A549 (cell line): ENCODE results near the gene SLC20A1.

Source experiments
- CEBPB ChIP-seq, 2 experiments: fragments of >200 bp in 1 of 2; sonication (Bioruptor Twin) in 1 of 2; formaldehyde crosslinking in 1 of 2; IDR thresholded peaks; 2 replicates each; pipeline ENCODE4 v1.6.1; 2012 to 2016
- CTCF ChIP-seq: fragments of >200 bp; sonication (Bioruptor Twin); formaldehyde crosslinking; IDR thresholded peaks from 3 replicates; pipeline ENCODE4 v1.5.1; 2016
- ELK1 ChIP-seq: fragments of 150-350 bp; IDR thresholded peaks from 2 replicates; pipeline ENCODE4 v1.6.1; 2014; ENCODE audit warnings: low read depth, mild to moderate bottlenecking, low read length
- FOSL2 ChIP-seq, 2 experiments: fragments of 450-650 bp in 1 of 2; fragments of >200 bp in 1 of 2; sonication (Bioruptor Twin) in 1 of 2; formaldehyde crosslinking; IDR thresholded peaks; 2 replicates each; pipeline versions ENCODE4 v1.5.0 to v1.6.1; 2016 to 2020; ENCODE audit warnings: mild to moderate bottlenecking in 1 of 2, moderate library complexity in 1 of 2
- MAX ChIP-seq: IDR thresholded peaks from 2 replicates; pipeline ENCODE4 v1.6.1; 2012
- REST ChIP-seq: fragments of 200-600 bp; sonication (generic); IDR thresholded peaks from 2 replicates; pipeline ENCODE4 v1.6.1; 2016; ENCODE audit warnings: antibody characterized with exemption, mild to moderate bottlenecking, moderate library complexity
- ZFP36 ChIP-seq: fragments of 450-650 bp; IDR thresholded peaks from 2 replicates; pipeline ENCODE4 v1.6.1; 2014; ENCODE audit warnings: borderline replicate concordance; ENCODE audit not compliant: partially characterized antibody
- TF ChIP-seq, protein P1 (sequence below): IDR thresholded peaks from 2 replicates; pipeline ENCODE4 v1.6.1; 2012; ENCODE audit warnings: low read depth, borderline replicate concordance

- TF ChIP-seq CTCF (no peak), ELK1 (no peak), MAX (no peak), FOSL2 (IDR thresholded peaks at IDR 0.05) (no peak), FOSL2 (CRISPR knock-in tag; IDR thresholded peaks at IDR 0.05) (no peak), REST (no peak), CEBPB (IDR thresholded peaks at IDR 0.05) (no peak), ZFP36 (no peak)
- TF ChIP-seq, protein P1, sequence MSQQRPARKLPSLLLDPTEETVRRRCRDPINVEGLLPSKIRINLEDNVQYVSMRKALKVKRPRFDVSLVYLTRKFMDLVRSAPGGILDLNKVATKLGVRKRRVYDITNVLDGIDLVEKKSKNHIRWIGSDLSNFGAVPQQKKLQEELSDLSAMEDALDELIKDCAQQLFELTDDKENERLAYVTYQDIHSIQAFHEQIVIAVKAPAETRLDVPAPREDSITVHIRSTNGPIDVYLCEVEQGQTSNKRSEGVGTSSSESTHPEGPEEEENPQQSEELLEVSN = no peak
These were observed 2.3 kb downstream of the SLC20A1 start for GRCh38 chr2:112648081-112648480.
